Measurements from ENCODE around the gene UTP4.

UTP4 gene

DNA sequence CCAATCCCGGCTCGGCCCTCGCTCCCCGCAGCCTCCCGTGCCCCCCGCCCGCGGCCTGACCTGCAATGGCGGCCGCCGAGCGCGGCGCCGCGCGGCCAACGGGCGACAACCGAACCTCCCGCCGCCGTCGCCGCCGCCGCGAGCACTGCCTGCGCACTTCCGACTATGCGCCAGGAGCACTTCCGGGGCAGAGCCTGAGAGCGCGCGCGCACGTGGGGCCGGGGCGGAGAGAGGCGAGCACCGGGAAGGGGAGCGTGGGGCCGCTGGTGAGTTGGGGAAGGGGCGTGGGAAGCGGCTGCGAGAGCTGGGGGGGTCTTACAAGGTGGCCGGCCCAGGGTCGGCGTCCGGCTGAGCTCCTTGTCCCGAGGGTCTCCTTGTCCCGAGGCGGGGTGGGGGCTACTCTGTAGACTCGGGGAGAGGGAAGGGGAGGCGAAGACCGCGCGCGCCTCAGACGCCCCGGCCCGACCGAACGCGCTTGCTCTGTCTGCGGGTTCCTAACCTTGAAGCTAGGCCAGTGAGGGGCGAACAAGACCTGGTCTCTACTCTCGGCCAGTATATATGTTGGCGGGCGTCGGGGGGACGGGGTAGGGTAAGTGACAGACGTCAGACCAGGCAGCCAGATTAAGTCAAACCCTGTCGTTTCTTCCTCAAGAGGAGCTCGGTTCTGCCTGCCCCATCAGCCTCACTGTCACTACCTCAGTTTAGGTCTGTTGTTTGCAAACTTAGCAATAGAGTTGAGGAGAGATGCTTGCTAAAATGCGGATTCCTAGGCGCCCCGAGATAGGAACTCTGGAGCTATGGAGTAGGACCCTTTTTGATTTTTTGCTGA is at the start of gene UTP4, which contains the start of gene CHTF8:
TSS of gene UTP4 (plus strand) at position 226 of the 829 bp plus-strand sequence. CDS start 811 bp downstream, outside the sequence.
TSS of gene CHTF8 (minus strand) at position 165 of the 829 bp plus-strand sequence. CDS start 11,130 bp downstream, outside the sequence.
- peak; percentile 74 to 88 (median 87) for DNase-seq

DNA sequence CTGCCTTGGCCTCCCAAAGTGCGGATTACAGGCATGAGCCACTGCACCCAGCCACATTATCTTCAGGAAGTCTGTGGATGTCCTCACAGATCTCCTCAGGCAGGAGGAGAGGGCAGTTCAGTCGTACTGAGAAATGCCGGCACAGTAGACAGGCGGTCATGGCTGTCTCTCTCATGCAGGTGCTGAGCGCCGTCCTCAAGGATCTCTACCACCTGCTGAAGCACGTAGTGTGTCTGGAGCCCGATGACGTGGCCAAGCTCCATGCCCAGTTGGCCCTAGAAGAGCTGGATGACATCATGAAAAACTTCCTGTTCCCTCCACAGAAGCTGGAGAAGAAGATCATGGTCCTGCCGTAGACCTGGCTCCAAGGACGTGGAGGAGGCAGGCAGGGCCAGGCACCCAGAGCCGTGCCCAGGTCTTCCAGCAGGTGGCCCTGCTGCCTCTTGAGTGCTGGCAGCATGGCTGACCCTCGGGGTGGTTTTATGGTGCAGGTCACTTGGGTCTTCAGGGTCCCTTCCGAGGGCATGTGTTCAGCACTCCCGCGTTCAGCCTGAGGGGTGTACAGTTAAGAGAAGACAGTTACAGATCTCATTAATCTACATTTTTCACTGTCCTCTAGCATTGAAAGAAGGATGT is 49.0 kb upstream of the UTP4 start:
- DNase-seq, result no peak

DNA sequence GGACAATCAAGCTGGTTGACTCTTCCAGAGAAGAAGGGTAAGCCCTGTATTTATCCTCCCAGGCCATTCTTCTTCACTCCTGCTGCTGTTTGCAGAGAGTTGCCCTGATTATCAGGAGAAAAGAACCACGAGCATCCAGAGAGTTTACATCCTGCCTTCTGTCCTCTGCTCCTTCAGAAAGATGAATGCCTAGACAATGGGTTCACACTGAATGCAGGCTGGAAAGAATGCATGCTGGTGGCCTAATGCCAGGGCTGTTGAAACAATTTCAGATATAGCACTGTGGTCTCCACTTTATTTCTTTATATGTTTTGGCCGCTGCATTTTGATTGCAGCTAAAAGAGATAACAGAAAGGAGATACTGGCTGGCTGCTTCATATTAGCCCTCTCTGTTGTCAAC is 48.2 kb upstream of the UTP4 start:
- no peak for DNase-seq

DNA sequence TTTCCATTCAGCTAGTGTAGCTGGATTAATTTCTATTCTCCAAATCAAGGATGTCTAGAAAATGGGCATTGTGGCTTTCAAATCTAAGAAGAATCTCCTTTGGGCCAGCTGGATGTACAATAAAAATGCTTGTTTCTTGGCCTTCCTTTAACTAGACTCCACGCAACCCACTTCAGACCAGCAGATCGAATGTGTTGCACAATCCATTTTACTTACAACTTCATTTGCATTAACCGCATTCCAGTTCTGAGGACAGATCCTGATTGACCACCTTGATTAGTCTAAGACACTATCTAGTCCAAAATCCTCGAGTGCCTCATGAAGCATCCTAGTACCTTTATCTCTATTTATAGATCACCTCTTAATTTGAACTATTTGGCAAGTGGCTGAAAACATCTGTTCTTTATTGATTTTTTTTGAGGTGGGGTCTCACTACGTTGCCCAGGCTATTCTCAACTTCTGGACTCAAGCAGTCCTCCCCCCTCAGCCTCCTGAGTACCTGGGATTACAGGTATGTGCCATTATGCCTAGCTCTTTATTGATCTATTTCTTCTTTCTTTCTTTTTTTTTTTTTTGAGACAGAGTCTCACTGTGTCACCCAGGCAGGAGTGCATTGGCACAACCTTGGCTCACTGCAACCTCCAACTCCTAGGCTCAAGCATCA is 47.3 kb upstream of the UTP4 start:
- no peak for DNase-seq

DNA sequence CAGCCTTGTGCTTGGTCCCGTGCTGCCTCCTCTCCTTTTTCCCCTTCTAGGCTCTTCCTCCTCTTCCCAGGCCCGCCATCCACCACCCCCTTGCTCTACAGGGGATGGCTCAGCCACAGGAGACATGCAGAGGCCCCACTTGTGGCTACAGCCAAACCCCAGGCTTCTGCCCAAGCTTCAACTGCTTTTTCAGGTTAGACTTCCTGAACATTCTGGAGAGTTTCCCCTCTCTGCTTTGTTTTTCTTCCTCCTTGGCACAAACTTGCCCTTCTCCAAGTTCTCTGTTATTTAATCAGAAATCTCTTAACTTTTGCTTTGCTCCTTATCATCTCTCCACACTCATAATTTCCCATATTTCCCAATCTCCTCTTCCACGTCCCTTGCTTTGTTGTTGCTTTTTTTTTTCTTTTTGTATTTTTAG is 45.3 kb upstream of the UTP4 start:
- no peak for DNase-seq

DNA sequence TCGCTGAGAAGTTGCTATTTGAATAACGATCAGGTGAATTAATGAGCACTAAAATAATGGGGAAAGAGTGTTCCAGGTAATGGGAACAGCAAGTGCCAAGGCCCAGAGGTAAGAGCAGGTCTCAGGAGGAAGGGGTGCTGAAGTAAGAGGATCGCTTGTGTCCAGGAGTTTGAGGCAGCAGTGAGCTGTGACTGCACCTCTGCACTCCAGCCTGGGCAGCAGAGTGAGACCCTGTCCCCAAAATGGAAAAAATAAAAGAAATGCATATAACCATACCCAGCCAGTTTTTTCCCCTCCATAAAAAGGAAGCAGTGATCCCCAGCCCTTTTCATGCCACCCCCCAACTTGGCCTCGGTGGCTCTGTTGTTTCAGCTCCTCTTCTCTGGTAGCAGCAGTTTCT is 43.8 kb upstream of the UTP4 start:
- no peak for DNase-seq

DNA sequence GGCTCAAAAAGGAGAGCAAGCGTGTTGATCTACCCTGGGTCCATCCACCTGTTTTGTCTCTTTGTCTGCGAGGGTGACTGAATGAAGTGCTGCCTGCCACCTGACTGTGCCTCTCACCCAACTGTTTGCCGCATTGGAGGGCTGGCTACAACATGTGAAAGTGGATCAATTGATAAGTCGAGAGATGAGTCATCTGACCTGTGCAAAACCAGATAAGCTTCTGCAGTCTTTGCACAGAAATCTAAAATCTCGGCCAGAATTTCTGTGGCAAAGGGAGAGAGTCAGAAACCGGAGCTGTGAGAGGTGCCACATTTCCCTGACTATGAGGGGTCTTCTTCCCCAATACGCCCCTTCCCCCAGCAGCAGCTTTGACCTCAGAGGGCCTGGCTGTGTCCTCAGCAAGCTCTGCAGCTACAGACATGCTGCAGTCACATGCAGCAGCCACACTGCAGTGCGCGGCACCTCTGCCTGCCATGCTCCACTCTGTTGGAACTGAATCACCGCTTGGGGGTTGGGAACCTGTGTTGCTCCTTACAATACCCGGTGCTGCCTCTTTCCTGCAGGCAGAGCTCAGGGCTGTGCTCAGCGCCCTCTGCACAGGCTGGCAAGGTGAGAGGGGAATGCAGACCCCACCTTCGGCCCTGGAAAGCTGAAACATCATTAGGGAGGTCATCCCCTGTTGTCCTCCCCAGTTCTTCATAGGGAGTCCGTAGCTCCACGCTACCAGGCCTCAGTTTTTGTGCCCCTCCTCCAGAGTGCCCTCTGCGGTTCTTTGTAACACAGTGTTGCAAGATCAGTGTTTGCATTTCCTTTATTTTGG is 43.1 kb upstream of the UTP4 start:
- DNase-seq, result peak in 1 of 3 experiments; percentile 16

GRCh38 chr16:69093974-69094373 is 38.5 kb upstream of the UTP4 start:
- peak; percentile 10 to 74 (median 47) for DNase-seq

DNA sequence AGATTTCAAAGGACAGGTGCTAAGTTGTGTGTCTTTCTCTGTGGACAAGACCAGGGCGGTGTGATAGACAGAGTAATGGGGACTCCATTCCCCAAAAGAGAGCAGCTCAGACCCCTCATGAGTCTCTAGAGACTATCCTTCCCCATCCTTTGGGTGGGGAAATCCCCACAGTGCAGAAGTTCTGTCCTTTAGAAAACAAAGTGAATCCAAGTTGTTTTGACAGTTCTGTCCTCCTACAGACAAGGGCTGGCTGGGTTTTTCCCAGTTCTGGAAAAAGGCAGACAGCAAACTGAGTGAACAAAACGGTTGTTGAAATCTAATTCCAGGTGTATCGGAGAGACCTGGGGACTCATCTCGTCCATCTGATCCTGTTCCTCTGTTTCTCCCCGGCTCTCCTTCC is 37.9 kb upstream of the UTP4 start:
- DNase-seq, result no peak

- peak in 1 of 3 experiments; percentile 17 for DNase-seq
Measured at GRCh38 chr16:69095193-69095592, 37.3 kb upstream of the UTP4 start.

- peak; percentile 26 to 63 (median 39) for DNase-seq
Measured at GRCh38 chr16:69100071-69100691, 32.3 kb upstream of the UTP4 start.

DNA sequence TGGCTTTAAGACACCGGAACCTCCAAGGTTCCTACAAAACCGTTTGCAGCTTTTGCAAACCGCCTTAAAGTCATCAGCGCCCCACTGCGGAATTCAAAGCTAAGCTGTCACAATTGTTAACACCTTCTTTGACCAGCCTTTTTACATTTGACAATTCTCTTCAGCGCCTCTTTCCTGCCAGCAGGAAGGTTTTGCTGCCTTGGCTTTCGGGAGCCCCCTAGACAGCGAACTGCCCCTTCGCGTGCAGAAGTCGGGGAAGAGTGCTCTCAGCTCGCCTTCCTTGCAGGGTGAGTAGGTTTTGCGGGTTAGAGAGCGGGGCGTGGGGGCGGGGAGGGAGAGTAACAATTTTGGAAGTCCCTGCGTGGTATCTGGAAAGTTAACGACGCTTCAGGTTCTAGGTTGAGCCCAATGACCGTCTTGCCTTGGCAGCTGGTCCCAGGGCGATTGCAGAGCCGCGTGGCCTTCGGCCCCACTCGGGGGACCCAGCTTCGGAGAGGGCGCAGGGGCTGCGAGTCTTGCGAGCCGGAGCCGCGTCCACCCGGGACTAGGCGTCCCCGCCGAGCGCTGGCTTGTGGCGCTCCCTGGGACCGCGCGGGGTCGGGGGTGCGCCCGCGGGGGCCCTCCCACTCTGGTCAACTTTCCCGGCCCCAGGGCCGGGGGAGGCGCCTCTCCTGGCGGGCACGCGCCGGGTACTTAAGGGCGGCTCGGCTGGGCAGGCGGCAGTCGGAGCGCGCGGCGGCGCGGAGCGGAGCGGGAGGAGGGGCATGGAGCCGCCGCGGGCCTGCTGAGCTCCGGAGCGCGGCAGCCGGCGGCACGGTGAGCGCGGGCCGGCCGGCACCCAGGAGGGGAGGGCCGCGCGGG is 26.7 kb upstream of the UTP4 start, which contains the start of gene HAS3:
TSS of gene HAS3 (plus strand) at position 153 of the 861 bp plus-strand sequence. CDS start 3,743 bp downstream, outside the sequence.
- peak; percentile 54 to 72 (median 66) for DNase-seq

DNA sequence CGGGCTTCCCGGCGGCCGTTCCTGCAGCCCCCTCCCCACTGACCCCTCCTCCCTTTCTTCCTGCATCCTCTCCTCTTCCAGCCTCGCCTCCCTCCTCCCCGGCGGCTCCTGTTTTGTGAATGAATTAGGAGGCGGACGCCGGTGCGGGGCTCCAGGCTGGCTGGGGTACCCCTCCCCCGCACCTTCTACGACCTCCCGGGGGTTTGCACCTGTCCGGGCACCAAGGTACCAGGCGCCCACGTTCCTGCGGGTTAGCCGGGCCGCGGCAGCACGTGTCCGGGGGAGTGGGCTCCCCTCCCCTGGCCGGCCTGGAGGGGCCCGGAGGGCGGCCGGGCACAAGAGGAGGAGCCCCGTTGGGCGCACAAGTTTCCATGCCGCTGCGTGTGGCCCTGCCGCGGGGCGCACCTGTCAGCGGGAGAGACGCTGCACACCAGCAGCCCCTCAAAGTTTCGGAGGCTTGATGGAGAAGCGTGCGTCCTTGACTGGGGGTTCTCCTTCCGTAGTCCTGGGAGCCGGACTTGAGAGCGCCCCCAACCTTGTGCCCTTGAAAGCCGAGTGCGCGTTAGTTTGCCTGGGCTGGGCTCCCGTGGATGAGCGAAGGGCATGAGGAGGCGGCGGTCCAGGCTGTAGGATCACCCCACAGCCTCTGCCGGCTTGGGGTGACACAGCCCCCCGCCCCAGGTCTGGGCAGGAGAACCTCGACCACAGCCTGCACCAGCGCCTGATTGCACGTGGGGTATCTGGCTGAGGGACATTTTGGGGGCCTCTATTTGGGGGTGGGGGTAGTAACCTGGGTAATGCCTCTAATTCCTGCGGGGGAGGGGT is 25.7 kb upstream of the UTP4 start:
- peak in 2 of 3 experiments; percentile 53 to 57 for DNase-seq

DNA sequence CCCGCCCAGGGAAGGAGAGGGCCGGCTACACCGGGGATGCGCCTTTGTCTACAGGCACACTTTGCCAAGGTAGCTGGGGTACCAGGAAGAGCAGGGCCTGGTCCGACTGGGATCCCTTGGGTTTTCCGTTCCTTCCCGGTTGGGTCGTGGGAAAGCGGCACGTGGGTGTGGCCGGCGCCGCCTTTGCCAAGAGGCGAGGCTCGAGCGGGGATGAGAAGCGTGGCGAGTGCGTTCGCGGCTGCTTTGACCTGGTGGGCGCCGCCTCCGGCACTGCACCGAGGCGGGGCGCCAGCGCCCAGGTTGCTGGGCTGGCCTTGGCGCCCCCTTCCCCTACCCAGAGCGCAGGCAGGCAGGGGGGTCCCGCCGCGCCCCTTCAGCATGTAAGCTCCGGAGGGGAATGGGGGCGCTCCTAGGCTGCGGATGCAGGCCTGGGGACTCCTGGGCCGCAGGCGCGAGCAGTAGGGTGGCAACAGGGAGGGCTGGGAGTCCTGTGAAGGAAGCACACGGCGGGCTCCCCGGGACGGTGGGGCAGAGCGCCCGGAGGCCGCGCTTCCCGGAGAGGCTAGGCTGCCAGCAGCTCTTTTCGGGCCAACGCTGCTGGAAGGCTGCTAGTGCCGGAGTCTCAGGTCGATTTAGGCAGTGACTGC is 25.0 kb upstream of the UTP4 start:
- no peak for DNase-seq

DNA sequence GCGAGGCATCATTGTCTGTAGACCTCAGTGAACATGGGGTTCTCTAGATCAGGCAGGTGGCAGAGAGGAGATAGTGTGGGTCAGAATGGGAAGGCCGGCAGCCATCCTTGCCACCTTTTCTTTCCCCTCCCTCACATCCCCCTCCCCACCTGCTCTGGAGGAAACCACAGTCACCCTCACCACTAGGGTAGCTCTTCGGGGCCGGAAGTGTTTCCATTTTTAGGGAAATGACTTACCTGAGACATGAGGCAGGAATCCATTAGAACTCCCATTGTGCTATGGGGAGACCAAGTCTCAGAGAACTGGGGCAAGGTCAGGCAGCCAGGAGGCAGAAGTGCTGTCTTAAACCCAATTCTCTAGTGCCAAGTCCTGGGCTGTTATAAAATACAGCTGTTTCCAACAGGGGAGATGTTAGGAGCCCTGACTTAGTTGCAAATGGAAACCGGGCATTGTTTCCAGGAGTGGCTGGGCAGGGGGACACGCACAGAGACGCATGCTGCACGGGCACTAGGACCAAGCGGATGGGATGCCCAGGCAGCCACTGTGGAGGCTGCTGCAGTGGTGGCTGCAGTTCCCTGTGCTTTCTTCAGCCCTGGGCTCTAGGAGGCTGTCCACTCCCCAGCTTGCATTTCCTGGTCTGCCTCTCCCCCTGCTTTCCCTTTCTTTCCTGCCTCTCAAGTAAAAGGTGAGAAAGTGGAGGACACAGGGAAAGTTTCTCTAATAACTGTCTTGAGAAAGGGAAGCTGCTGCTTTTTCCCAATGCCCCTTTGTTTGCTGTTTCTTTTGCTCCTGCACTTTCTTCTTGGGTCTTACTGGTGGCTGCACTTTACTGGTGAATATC is 24.2 kb upstream of the UTP4 start:
- DNase-seq, result no peak

DNA sequence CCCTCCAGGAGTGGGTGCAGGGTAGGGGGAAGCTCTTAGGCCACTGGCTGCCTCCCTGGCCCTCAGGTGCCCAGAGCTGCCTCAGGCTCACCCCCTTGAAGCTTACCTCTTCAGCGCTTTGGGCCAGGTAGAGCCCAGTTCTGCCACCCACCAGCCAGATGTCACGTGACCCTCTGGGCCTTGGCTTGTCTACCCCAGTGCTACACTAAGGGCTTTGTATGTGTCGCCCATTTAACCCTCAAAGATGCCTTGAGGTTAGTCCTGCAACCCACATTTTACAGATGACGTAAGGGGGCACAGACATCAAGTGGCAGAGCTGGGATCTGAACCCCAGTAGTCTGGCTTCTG is 23.6 kb upstream of the UTP4 start:
- DNase-seq, result no peak

DNA sequence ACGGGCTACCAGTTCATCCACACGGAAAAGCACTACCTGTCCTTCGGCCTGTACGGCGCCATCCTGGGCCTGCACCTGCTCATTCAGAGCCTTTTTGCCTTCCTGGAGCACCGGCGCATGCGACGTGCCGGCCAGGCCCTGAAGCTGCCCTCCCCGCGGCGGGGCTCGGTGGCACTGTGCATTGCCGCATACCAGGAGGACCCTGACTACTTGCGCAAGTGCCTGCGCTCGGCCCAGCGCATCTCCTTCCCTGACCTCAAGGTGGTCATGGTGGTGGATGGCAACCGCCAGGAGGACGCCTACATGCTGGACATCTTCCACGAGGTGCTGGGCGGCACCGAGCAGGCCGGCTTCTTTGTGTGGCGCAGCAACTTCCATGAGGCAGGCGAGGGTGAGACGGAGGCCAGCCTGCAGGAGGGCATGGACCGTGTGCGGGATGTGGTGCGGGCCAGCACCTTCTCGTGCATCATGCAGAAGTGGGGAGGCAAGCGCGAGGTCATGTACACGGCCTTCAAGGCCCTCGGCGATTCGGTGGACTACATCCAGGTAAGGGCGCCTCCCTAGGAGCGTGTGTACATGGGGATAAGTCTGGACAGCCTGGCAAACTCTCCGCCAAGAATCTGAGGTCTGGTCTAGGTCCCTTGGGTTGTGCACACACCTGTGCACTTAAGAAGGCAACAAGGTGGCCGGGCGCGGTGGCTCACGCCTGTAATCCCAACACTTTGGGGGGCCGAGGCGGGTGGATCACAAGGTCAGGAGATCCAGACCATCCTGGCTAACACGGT is 22.8 kb upstream of the UTP4 start:
- DNase-seq, result no peak

- DNase-seq, result no peak
Measured at GRCh38 chr16:69110406-69110805, 22.0 kb upstream of the UTP4 start.
